Limb (tissue), 2 donors: ENCODE data around the gene IZUMO4.

Source experiments
- DNase-seq, 2 donors: peaks; one replicate each; pipeline ENCODE4 v3.0.0-alpha.2; 2016; ENCODE audit errors: extremely low spot score in 2 of 2

The IZUMO4 gene

GRCh38 chr19:2058570-2059421 is 37.9 kb upstream of the IZUMO4 start:
- no peak for DNase-seq

DNA sequence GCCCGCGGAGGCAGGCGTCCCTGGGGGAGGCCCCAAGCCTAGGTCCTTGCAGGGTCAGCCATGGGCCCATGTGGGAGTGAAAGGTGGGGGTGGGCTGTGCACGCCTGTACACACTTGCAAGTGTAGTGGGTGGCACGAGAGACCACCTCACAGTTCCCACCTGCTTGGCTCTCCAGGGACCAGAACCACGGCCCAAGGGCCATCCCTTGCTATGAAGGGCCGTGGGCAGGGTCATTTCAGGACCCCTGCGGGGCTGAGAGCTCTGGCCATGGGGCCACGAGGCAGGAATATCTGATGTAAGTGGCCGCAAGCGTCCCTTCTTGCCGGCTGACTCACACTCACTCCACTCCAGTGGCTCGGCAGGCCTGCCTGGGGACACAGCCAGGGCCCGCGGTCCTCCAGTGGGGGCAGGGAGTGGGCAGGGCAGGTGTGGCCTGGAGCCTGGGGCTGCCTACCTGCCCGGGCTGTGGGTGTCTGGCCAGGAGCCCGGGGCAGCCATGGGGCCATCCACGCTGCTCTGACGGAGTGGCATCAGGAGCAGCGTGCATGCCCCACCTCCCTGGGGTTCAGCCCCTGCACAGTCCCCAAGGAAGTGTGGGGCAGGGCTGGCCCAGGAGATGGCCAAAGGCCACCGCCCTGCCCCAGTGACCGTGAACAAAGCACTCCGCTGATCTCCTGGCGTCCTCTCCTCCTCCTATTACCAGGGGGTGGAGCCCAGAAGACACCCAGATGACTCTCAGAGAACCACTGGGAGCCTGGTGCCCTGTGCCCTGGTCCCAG is 37.1 kb upstream of the IZUMO4 start:
- no peak for DNase-seq

- DNase-seq: peak in 1 of 2 donors; percentile 47
These were observed 35.7 kb upstream of the IZUMO4 start for GRCh38 chr19:2060884-2061494.

GRCh38 chr19:2061495-2062388 is 35.0 kb upstream of the IZUMO4 start:
- peak; percentile 99 to 100 for DNase-seq

- no peak for DNase-seq
These were observed 34.4 kb upstream of the IZUMO4 start for GRCh38 chr19:2062389-2062729.

GRCh38 chr19:2062770-2063169 is 33.9 kb upstream of the IZUMO4 start:
- no peak for DNase-seq

DNA sequence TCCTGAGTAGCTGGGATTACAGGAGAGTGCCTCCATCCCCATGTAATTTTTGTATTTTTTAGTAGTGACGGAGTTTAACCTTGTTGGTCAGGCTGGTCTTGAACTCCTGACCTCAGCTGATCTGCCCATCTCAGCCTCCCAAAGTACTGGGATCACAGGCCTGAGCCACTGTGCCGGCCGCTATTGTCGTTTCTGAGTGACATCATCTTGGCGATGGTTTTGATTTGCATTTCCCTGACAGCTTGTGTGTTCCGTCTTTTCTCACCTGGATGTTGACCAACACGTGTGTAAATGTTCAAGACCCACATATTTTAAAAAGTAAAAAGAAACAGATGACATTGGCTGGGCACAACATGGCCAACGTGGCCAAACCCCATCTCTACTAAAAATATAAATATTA is 32.9 kb upstream of the IZUMO4 start:
- no peak for DNase-seq

GRCh38 chr19:2064395-2064787 is 32.3 kb upstream of the IZUMO4 start:
- no peak for DNase-seq

GRCh38 chr19:2064788-2065524 is 31.8 kb upstream of the IZUMO4 start:
- no peak for DNase-seq

GRCh38 chr19:2070436-2070827 is 26.3 kb upstream of the IZUMO4 start:
- DNase-seq: no peak

DNA sequence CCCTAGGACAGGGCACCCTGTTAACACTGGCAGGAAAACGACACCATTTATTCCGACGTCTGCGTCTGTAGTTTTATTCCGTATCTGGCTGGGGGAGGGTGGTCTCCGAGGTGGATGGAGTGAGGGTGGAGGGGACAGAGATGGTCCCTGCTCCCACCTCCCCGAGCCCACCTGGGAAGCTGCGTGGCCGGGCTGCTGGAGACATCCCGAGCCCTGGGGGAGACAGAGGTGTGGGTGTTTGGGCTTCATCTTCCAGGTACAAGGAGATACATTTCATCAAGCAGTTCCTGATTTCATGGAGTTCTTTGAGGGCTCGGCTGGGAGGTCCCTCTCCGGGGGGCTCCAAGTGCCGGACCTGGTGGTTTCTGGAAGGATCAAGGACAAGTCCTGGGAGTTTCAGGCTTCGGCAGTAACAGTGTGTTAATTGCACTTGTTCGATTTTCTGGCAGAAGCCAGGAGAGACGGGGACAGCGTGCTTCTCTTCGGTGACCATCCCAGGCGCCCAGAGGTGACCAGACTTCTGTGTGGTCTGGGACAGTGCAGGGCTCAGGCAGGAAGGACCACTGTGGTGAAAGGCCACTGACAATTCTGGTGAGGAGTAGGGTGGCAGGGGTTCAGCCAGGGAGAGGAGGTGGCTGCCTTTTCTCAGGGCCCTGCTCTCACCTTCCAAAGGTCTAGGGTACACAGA is 25.6 kb upstream of the IZUMO4 start:
- no peak for DNase-seq

DNA sequence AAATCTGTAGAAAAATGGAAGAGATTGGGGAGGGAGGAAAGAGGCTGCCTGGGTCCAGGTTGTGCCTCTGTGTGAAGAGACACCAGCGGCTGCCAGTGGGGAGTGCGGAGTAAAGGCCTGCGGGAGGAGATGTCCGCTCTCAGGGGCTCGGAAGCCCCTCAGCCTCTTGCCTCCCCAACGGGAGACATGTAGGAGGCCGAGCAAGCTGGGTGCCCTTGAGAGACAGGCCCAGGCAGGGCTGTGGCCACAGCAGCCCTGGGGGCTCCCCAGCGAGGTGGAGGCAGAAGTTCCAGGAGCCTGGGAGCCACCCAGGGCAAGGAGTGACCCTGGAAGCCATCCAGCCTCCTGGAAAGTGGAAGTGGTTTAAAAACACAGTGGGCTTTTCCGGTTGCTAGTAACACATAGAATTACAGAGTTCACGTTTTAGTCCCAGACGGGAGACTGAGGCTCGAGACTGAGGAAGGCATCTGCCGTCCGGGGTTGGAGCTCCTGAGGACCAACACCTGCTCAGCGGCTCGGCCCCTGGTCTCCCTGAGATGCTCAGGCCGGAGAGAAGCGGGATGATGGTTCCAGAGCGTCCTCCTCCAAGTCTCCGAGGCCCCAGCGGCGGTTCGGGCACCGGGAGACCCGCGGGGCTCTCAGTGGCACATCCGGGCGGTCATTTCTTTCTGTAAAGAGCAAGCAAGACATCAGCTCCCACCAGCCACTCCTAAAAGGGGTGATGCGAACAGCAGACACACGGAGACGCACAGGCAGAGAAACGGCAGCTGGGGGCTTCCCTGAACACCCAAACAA is 23.8 kb upstream of the IZUMO4 start:
- DNase-seq: no peak

DNA sequence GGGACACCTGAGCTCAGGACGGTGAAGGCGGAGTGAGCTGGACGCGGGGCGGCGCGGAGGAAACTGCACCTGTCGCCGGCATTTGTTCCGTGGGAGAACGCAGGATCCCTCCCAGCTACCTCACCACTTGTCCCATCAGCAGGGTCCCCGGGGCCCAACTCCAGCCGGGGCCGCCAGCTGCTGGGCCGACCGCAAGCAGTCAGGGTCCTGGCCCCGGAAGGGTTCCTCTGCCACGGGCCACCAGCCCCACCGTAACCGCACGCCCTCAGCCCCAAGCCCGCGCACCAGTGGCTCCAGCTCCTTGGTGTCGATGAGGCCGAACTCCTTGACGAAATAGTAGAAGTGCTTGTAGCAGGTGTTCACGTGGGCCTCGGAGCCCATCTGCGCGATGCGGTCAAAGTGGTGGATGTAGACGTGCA is 20.2 kb upstream of the IZUMO4 start:
- DNase-seq: no peak

- DNase-seq: no peak
These were observed 19.3 kb upstream of the IZUMO4 start for GRCh38 chr19:2077398-2077797.

GRCh38 chr19:2077833-2078619 is 18.7 kb upstream of the IZUMO4 start:
- no peak for DNase-seq

- DNase-seq: no peak
These were observed 17.4 kb upstream of the IZUMO4 start for GRCh38 chr19:2079076-2079864.

- no peak for DNase-seq
These were observed 16.8 kb upstream of the IZUMO4 start for GRCh38 chr19:2079865-2080301.
